Neural progenitor cell (in vitro differentiated cells): ENCODE results near the gene STARD7. TPM values are rescaled to one million over a fixed set of nuclear protein-coding genes. Genes with fewer than 3 reads are reported as not detected.

Experiments used
- DNase-seq: peaks from one replicate; pipeline ENCODE4 v3.0.0-alpha.2; 2016; ENCODE audit warnings: low spot score
- H2AFZ ChIP-seq: fragments of 200-600 bp; sonication (generic); replicated peaks from 2 replicates; pipeline ENCODE4 v1.6.1; 2016; ENCODE audit warnings: antibody characterized with exemption
- H3F3A ChIP-seq: fragments of 200-600 bp; sonication (generic); 2 replicates; pipeline ENCODE4 v1.6.1; 2016; ENCODE audit warnings: antibody characterized with exemption, low read depth
- H3K27ac ChIP-seq: fragments of 200-600 bp; sonication (generic); 2 replicates; pipeline ENCODE4 v1.5.1; 2016; ENCODE audit warnings: mild to moderate bottlenecking
- H3K27me3 ChIP-seq: fragments of 200-600 bp; sonication (generic); 2 replicates; pipeline ENCODE4 v1.6.1; 2016; ENCODE audit warnings: mild to moderate bottlenecking, moderate library complexity
- H3K36me3 ChIP-seq: fragments of 200-600 bp; sonication (generic); 2 replicates; pipeline ENCODE4 v1.5.1; 2016
- H3K4me1 ChIP-seq: fragments of 200-600 bp; sonication (generic); 2 replicates; pipeline ENCODE4 v1.6.1; 2016; ENCODE audit warnings: mixed run types
- H3K4me2 ChIP-seq: fragments of 200-600 bp; sonication (generic); 2 replicates; pipeline ENCODE4 v1.6.1; 2016
- H3K4me3 ChIP-seq: fragments of 200-600 bp; sonication (generic); 2 replicates; pipeline ENCODE4 v1.5.1; 2016
- H3K79me2 ChIP-seq: fragments of 200-600 bp; sonication (generic); 2 replicates; pipeline ENCODE4 v1.6.1; 2016; ENCODE audit warnings: low read depth
- H3K9ac ChIP-seq: fragments of 200-600 bp; sonication (generic); 2 replicates; pipeline ENCODE4 v1.6.1; 2016
- H3K9me3 ChIP-seq: fragments of 200-600 bp; sonication (generic); 2 replicates; pipeline ENCODE4 v1.5.1; 2016; ENCODE audit warnings: low read depth
- H4K20me1 ChIP-seq: fragments of 200-600 bp; sonication (generic); 2 replicates; pipeline ENCODE4 v1.6.1; 2016; ENCODE audit warnings: low read depth
- H3K27ac Mint-ChIP-seq: 3 replicates; pipeline ENCODE4 v1.8.0; 2021; ENCODE audit warnings: mixed read lengths
- H3K27me3 Mint-ChIP-seq: 2 replicates; pipeline ENCODE4 v1.8.0; 2022; ENCODE audit warnings: low read depth, mild to moderate bottlenecking, inconsistent platforms, moderate library complexity, mixed read lengths; ENCODE audit not compliant: insufficient read depth
- H3K36me3 Mint-ChIP-seq: 3 replicates; pipeline ENCODE4 v1.8.0; 2021; ENCODE audit warnings: mixed read lengths
- H3K4me1 Mint-ChIP-seq: 3 replicates; pipeline ENCODE4 v1.8.0; 2021; ENCODE audit warnings: mixed read lengths
- H3K4me3 Mint-ChIP-seq: 3 replicates; pipeline ENCODE4 v1.8.0; 2021; ENCODE audit warnings: mild to moderate bottlenecking, moderate library complexity, mixed read lengths
- H3K9me3 Mint-ChIP-seq: 3 replicates; pipeline ENCODE4 v1.8.0; 2020; ENCODE audit warnings: mixed read lengths
- CTCF ChIP-seq: fragments of 200-600 bp; sonication (generic); IDR thresholded peaks from 2 replicates; pipeline ENCODE4 v1.5.1; 2017; ENCODE audit warnings: antibody characterized with exemption, mild to moderate bottlenecking
- EZH2 ChIP-seq: fragments of 200-600 bp; sonication (generic); IDR thresholded peaks from 2 replicates; pipeline ENCODE4 v1.6.1; 2017; ENCODE audit warnings: antibody characterized with exemption, mild to moderate bottlenecking, moderate library complexity
- EZH2phosphoT487 ChIP-seq: fragments of 200-600 bp; sonication (generic); IDR thresholded peaks from 2 replicates; pipeline ENCODE4 v1.6.1; 2017; ENCODE audit warnings: antibody characterized with exemption
- total RNA-seq: library from RNA; depleted of rRNA; stranded (reverse); fragments of >200 nt; gene quantifications from 2 replicates; pipeline ENCODE4 v1.2.3, GENCODE V29; 2015; ENCODE audit warnings: low replicate concordance

Gene STARD7
- total RNA-seq, 1 donor from 2014 or later = 179 TPM

- no peak overlapping the region for H3K9ac ChIP-seq
- no peaks in the 10 kb centered on the region for H3K9me3 ChIP-seq
- H3K9me3 Mint-ChIP-seq = no peaks in the 10 kb centered on the region
- no peak for DNase-seq
- H3K4me1 Mint-ChIP-seq = no peaks in the 10 kb centered on the region
- no peak overlapping the region for H3K27ac Mint-ChIP-seq
- H3K4me2 ChIP-seq = no peak overlapping the region
- no peaks in the 10 kb centered on the region for H3K36me3 ChIP-seq
- H3K27me3 ChIP-seq = no peaks in the 10 kb centered on the region
- H3F3A ChIP-seq = no peaks in the 10 kb centered on the region
- H3K27ac ChIP-seq = no peak overlapping the region
- no peaks in the 10 kb centered on the region for H3K4me1 ChIP-seq
- no peaks in the 10 kb centered on the region for H3K79me2 ChIP-seq
- peaks cover 2% of the 10 kb centered on the region for H3K36me3 Mint-ChIP-seq
- no peaks in the 10 kb centered on the region for H4K20me1 ChIP-seq
- TF ChIP-seq CTCF = no peak
- no peak for TF ChIP-seq EZH2phosphoT487
- no peak for TF ChIP-seq EZH2
- H2AFZ ChIP-seq = no peak overlapping the region
- H3K4me3 Mint-ChIP-seq = no peak overlapping the region
- no peaks in the 10 kb centered on the region for H3K27me3 Mint-ChIP-seq
- no peak overlapping the region for H3K4me3 ChIP-seq
Observed at GRCh38 chr2:96243843-96244242, 35.2 kb upstream of the STARD7 start.

GRCh38 chr2:96241900-96242611 is 33.4 kb upstream of the STARD7 start:
- H4K20me1 ChIP-seq = no peaks in the 10 kb centered on the region
- H3K4me1 ChIP-seq = no peaks in the 10 kb centered on the region
- H3K79me2 ChIP-seq = no peaks in the 10 kb centered on the region
- H3K27me3 ChIP-seq = no peaks in the 10 kb centered on the region
- Mint-ChIP-seq H3K4me3 (no peak overlapping the region), H3K27me3 (no peaks in the 10 kb centered on the region), H3K9me3 (no peaks in the 10 kb centered on the region), H3K27ac (no peak overlapping the region), H3K4me1 (no peaks in the 10 kb centered on the region), H3K36me3 (peaks cover 2% of the 10 kb centered on the region)
- TF ChIP-seq CTCF (no peak), EZH2phosphoT487 (no peak), EZH2 (no peak)
- DNase-seq = no peak
- H3K9me3 ChIP-seq = no peaks in the 10 kb centered on the region
- H3F3A ChIP-seq = no peaks in the 10 kb centered on the region
- no peak overlapping the region for H3K4me2 ChIP-seq
- no peak overlapping the region for H3K9ac ChIP-seq
- H3K4me3 ChIP-seq = no peak overlapping the region
- H3K27ac ChIP-seq = no peak overlapping the region
- H2AFZ ChIP-seq = no peak overlapping the region
- no peaks in the 10 kb centered on the region for H3K36me3 ChIP-seq

GRCh38 chr2:96241227-96241626 is 32.6 kb upstream of the STARD7 start:
- Mint-ChIP-seq H3K27me3 (no peaks in the 10 kb centered on the region), H3K4me3 (no peak overlapping the region), H3K36me3 (peaks cover 2% of the 10 kb centered on the region), H3K27ac (no peak overlapping the region), H3K9me3 (no peaks in the 10 kb centered on the region), H3K4me1 (no peaks in the 10 kb centered on the region)
- no peaks in the 10 kb centered on the region for H3K36me3 ChIP-seq
- H3K9ac ChIP-seq = no peak overlapping the region
- no peaks in the 10 kb centered on the region for H4K20me1 ChIP-seq
- no peak overlapping the region for H3K27ac ChIP-seq
- H2AFZ ChIP-seq = no peak overlapping the region
- H3K4me2 ChIP-seq = no peak overlapping the region
- H3K4me3 ChIP-seq = no peak overlapping the region
- H3K79me2 ChIP-seq = no peaks in the 10 kb centered on the region
- no peaks in the 10 kb centered on the region for H3K27me3 ChIP-seq
- no peaks in the 10 kb centered on the region for H3K9me3 ChIP-seq
- TF ChIP-seq CTCF (peak; percentile 21), EZH2 (no peak)
- H3F3A ChIP-seq = no peaks in the 10 kb centered on the region
- DNase-seq = peak; percentile 46
- no peaks in the 10 kb centered on the region for H3K4me1 ChIP-seq
